Panc1 (cell line): ENCODE measurements around the gene PRSS33. TPM values are rescaled to one million over a fixed set of nuclear protein-coding genes. Genes with fewer than 3 reads are reported as not detected.

ENCODE experiments used
- ATAC-seq: fragments of 200-7000 bp; cut with Tn5 transposase; 2 replicates; pipeline ENCODE4 v1.9.1; 2020; ENCODE audit warnings: mild to moderate bottlenecking, moderate library complexity
- Bru-seq: library from RNA; stranded (reverse); fragments of 400-500 nt; gene quantifications from one replicate; lab custom pipeline; 2021; lab: Mats Ljungman, UMichigan
- BruChase-seq, 2 experiments: library from RNA; stranded (reverse); fragments of 400-500 nt; gene quantifications; one replicate each; lab custom pipeline; 2021; lab: Mats Ljungman, UMichigan
- BruUV-seq: library from RNA; stranded (reverse); fragments of 400-500 nt; replicated peaks from 2 replicates; lab custom pipeline; 2021; lab: Mats Ljungman, UMichigan
- CTCF ChIA-PET: fragments of 300-600 bp; sonication (Branson Sonifier 250); formaldehyde crosslinking; loops from one replicate; lab custom pipeline; 2022; ENCODE audit warnings: antibody characterized with exemption; lab: Charles Lee
- POLR2A ChIA-PET: fragments of 300-600 bp; sonication (Branson Sonifier 250); formaldehyde crosslinking; loops from one replicate; lab custom pipeline; 2022; ENCODE audit warnings: antibody characterized with exemption; lab: Charles Lee
- DNase-seq: peaks from one replicate; pipeline ENCODE4 v3.0.0-alpha.2; 2010; ENCODE audit warnings: low read depth, low spot score
- H3K27ac ChIP-seq: 2 replicates; pipeline ENCODE4 v1.5.1; 2011; ENCODE audit warnings: mild to moderate bottlenecking, low read length, inconsistent platforms
- H3K27me3 ChIP-seq: fragments of 200-500 bp; sonication (Bioruptor generic); 2 replicates; pipeline ENCODE4 v1.6.0; 2014; ENCODE audit warnings: low read length, inconsistent platforms; ENCODE audit not compliant: control insufficient read depth, insufficient read depth
- H3K36me3 ChIP-seq: fragments of 200-500 bp; sonication (Bioruptor generic); 2 replicates; pipeline ENCODE4 v1.5.1; 2014; ENCODE audit warnings: inconsistent platforms, mild to moderate bottlenecking, low read length, moderate library complexity; ENCODE audit not compliant: control insufficient read depth, insufficient read depth
- H3K4me1 ChIP-seq: 2 replicates; pipeline ENCODE4 v1.5.1; 2011; ENCODE audit warnings: inconsistent platforms, mild to moderate bottlenecking, low read length, moderate library complexity; ENCODE audit not compliant: control insufficient read depth, insufficient read depth
- H3K4me3 ChIP-seq, 2 experiments: 2 replicates each; pipeline ENCODE4 v1.5.1; 2011 to 2012; ENCODE audit warnings: low read depth in 2 of 2, low read length in 2 of 2, mild to moderate bottlenecking in 2 of 2, inconsistent platforms in 1 of 2, moderate library complexity in 1 of 2
- H3K9me3 ChIP-seq: fragments of 200-500 bp; sonication (Bioruptor generic); 2 replicates; pipeline ENCODE4 v1.5.1; 2014; ENCODE audit warnings: low read depth, mild to moderate bottlenecking, inconsistent platforms, low read length, moderate library complexity; ENCODE audit not compliant: control insufficient read depth, insufficient read depth
- CTCF ChIP-seq: fragments of 450-650 bp; IDR thresholded peaks from 2 replicates; pipeline ENCODE4 v1.5.1; 2017; ENCODE audit warnings: mild to moderate bottlenecking
- POLR2AphosphoS5 ChIP-seq: IDR thresholded peaks from 2 replicates; pipeline ENCODE4 v1.6.1; 2012; ENCODE audit warnings: mild to moderate bottlenecking, low read depth, low read length, moderate library complexity
- REST ChIP-seq, 2 experiments: IDR thresholded peaks; 2 replicates each; pipeline ENCODE4 v1.6.1; 2011 to 2012; ENCODE audit warnings: low read depth in 2 of 2, control low read depth in 1 of 2, low read length in 1 of 2, mild to moderate bottlenecking in 1 of 2, moderate library complexity in 1 of 2; ENCODE audit not compliant: insufficient read depth in 1 of 2
- SIN3A ChIP-seq: IDR thresholded peaks from 2 replicates; pipeline ENCODE4 v1.6.1; 2012; ENCODE audit warnings: low read depth, mild to moderate bottlenecking, low read length, moderate library complexity, borderline replicate concordance; ENCODE audit not compliant: insufficient read depth
- TCF7L2 ChIP-seq: IDR thresholded peaks from 2 replicates; pipeline ENCODE4 v1.6.1; 2011; ENCODE audit warnings: mild to moderate bottlenecking, low read depth, low read length, inconsistent platforms
- in situ Hi-C: cut with HindIII; loops from 2 replicates; pipeline ENCODE4 v1.10.0; 2016; ENCODE audit warnings: low sequenced_read_pairs, low pct_unique_long_range_greater_than_20kb
- intact Hi-C: fragments of 100-400 bp; cut with micrococcal nuclease; formaldehyde crosslinking; loops from one replicate; pipeline ENCODE4 v1.10.0; 2022; ENCODE audit not compliant: unreplicated experiment
- long read RNA-seq: library from polyadenylated mRNA; unstranded; transcript quantifications from one replicate; pipeline ENCODE4 v2.0.0, GENCODE V29; 2021; ENCODE audit not compliant: unreplicated experiment
- polyA plus RNA-seq: library from polyadenylated mRNA; unstranded; fragments of >200 nt; gene quantifications from one replicate; pipeline ENCODE4 v1.2.1, GENCODE V29; 2012; ENCODE audit warnings: missing spikeins; ENCODE audit not compliant: insufficient read length
- total RNA-seq: library from RNA; stranded (reverse); gene quantifications from one replicate; pipeline ENCODE4 v1.2.1, GENCODE V29; 2021; ENCODE audit not compliant: unreplicated experiment

Gene PRSS33
- total RNA-seq (0.59 TPM), Bru-seq, nascent RNA (not detected), BruChase-seq, experiment 1, labeled RNA remaining after a 2-hour chase (percentile 13 among the genes with signal in this experiment), BruChase-seq, experiment 2, labeled RNA remaining after a 6-hour chase (percentile 19 among the genes with signal in this experiment)
- 0.47 TPM for polyA plus RNA-seq
- long read RNA-seq = 0 reads

- BruUV-seq = no TSS peak
- POLR2A ChIA-PET = no interaction called here
- Histone ChIP-seq H3K4me3 (no peak within 1 kb of the TSS), H3K9me3 (no peaks in the 10 kb centered on the region), H3K36me3 (no peaks in the 10 kb centered on the region), H3K27ac (0 out of 2 replicates have a peak within 1 kb of the TSS, but pooled peaks have one; percentile 46), H3K27me3 (no peaks in the 10 kb centered on the region), H3K4me1 (peaks cover 10% of the 10 kb centered on the region; the same call in 1 of the 2 replicates)
- CTCF ChIA-PET = no interaction called here
- intact Hi-C loops = no loop called here
- in situ Hi-C loops = no loop called here
- ATAC-seq = 0 out of 2 replicates have a peak, but pooled peaks have one; percentile 28
- no peak for DNase-seq
- TF ChIP-seq REST (IDR thresholded peaks at IDR 0.05; ENCODE audit: insufficient read depth in 1 of 2, low read depth in 2 of 2, low read length in 1 of 2) = no peak
Observed at GRCh38 chr16:2787406-2787805, at the start of gene PRSS33. Gene PRSS33 (minus strand): TSS chr16:2787560. CDS start chr16:2786547, 1,013 bp downstream.

GRCh38 chr16:2836646-2837508, 49.5 kb upstream of the PRSS33 start:
- in situ Hi-C loops (no loop called here), intact Hi-C loops (loop anchor here (5.0 kb wide), 1 partner anchor 65 kb away; no protein-coding TSS in a partner anchor)
- no peaks in the 10 kb centered on the region for H3K36me3 ChIP-seq
- DNase-seq (peak; percentile 45), ATAC-seq (peak; percentile 10; the same call in 1 of the 2 replicates)
- H3K27ac ChIP-seq = peak overlapping the region; percentile 79
- TF ChIP-seq SIN3A = no peak
- TF ChIP-seq CTCF = no peak
- TF ChIP-seq REST (IDR thresholded peaks at IDR 0.05; ENCODE audit: insufficient read depth in 1 of 2, low read depth in 2 of 2, low read length in 1 of 2) = no peak
- TF ChIP-seq POLR2AphosphoS5 = no peak
- TF ChIP-seq TCF7L2 = no peak
- no peaks in the 10 kb centered on the region for H3K9me3 ChIP-seq
- POLR2A ChIA-PET = interaction anchor here (0.7 kb wide), 1 partner anchor 154 kb away, joined by 5 read pairs; the partner anchor contains the start of gene KCTD5
- H3K4me1 ChIP-seq = peaks cover 41% of the 10 kb centered on the region
- CTCF ChIA-PET = no interaction called here
- BruUV-seq = TSS peak; percentile 95
- H3K4me3 ChIP-seq = no peak overlapping the region; a peak in 1 of 4 replicates
- no peaks in the 10 kb centered on the region for H3K27me3 ChIP-seq
